ENCODE results near the gene PTH1R.
A peak's percentile ranks its signal among the peaks of the same experiment; 100 is the strongest.

Gene PTH1R

DNA sequence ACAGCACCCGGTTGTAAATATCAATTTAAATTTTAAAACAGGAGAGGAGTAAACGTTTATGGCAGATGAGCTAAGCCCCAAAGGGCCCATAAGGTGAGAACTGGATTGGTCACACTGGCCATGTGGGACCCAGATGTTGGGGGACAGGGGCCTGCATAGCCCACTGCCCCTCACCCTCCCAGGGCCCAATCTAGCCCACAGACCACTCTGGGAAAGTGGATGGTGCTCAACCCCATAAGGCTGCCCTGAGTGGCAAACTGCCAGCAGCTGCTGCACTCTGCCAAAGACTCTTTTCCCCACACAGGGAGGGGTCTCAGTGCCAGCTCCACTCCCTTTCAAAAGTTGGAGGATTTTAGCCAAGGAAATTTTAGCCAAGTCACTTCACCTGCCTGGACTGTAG is 56.6 kb downstream of the PTH1R start:
- DNase-seq: no peak

GRCh38 chr3:46934498-46935167 is 57.1 kb downstream of the PTH1R start:
- DNase-seq: no peak

DNA sequence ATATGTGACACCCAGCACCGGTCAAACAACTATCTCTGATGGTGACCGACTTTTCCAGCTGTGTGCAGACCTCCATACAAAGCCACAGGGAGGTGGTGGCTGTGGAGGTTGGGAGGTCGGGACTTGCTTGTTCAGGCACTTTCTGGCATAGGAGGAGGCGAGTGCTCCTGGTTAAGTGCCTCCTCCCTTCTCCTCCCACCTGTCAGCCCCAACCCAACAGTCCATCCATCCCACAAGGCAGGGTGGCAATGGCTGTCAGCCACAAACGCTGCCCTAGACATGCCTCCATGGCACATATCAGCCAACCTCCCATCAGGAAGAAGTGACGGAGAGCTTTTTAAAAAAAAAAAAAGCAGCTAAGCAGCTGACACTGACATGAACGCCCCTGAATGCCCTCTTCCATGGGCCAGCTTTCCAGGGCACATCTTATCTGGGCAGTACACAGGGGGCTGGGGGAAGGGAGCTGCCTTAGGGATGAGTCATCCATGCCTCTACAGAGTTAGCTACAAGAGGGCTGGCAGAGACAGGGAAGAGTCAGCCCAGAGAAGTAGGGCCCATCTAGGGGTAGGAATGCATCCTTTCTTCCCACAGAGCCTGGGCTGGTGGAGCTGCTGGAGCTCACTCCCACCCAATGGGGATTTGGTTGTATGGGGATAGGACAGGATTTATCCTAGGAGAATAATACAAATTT is 57.8 kb downstream of the PTH1R start:
- DNase-seq: peak; percentile 98

- DNase-seq: no peak
Observed at GRCh38 chr3:46935989-46936558, 58.6 kb downstream of the PTH1R start.

DNA sequence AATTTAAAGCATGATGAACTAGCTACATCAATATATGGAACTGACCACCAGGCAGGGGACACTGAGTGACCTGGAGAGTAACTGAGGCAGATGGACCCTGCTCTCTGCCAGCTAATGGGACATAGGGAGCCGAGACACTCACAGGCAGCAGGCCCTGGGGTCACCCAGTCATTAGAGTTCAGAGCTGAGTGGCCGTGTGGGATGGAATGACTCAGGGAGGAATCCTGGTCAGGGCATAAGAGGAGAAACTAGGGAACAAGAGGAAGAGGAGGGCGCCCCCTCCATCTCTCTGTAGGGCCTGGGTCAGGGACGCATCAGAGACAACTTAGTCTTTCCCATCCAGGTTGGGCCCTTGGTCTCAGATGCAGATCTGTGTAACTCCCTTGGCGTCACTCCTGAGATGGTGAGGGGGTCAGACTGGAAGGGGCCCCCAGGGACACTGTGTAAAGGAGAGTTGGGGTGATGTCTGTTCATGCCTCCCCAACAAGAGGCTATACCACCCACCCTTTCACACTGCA is 59.3 kb downstream of the PTH1R start:
- no peak for DNase-seq

GRCh38 chr3:46938118-46938517 is 60.6 kb downstream of the PTH1R start:
- DNase-seq: no peak

DNA sequence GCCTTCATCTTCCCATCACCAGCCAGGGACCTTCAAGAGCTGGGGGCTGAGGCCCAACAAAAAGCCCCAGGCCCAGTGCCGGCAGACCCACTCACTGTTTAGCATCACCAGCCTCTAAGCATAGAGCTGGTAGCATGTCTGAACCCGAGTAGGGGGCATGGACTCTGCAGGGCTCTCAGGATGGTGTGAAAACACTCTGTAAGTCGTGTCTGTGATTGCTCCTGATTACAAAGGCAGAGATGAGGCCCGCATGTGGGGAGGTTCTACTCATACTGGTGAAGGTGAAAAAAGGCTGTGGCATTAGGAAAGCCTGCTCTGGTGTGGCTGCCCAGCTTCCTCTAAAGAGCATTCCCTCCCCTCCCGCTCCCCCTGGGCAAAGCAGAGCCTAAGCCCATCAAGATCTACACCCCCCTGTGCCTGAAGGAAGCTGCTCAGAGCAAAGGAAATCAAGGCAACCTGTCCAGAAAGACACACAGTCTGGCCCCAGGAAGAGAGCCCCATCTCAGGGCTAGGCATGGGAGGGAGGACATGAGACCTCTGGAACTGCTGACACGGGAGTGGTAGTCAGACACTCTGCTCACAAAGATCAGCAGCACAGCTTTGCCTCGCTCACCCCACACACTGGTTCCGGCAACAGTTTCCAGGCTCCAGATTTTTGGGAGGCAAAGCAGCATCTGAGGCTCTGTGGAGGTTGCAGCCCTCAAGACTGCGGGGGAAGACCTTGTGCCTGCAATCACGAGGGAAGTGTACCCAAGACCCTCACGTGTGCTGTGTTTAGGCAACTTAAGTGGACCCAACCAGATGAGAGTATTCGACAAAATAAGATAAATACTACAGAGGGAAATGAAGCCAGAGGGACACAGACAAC is 62.3 kb downstream of the PTH1R start:
- DNase-seq: no peak

DNA sequence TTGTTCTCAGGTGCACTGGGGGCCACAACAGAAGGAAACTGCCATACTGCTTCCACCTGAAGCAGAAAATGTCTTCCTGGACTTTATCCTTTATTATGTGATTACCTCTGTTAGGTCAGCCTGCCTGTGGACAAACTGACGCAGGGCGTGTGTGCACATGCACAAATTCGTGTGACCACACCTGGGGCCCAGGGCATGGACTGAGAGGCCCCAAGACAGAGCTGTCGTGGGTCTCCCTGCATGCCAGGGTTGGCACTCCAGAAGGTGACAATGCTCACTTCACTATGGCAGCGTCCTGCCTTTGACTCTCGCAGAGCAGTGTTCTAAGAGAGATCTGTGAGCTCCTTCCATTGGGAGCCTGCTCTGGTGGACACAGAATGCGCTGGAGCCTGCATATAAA is 64.6 kb downstream of the PTH1R start:
- DNase-seq: no peak

- no peak for DNase-seq
Observed at GRCh38 chr3:46942481-46943236, 65.1 kb downstream of the PTH1R start.

DNA sequence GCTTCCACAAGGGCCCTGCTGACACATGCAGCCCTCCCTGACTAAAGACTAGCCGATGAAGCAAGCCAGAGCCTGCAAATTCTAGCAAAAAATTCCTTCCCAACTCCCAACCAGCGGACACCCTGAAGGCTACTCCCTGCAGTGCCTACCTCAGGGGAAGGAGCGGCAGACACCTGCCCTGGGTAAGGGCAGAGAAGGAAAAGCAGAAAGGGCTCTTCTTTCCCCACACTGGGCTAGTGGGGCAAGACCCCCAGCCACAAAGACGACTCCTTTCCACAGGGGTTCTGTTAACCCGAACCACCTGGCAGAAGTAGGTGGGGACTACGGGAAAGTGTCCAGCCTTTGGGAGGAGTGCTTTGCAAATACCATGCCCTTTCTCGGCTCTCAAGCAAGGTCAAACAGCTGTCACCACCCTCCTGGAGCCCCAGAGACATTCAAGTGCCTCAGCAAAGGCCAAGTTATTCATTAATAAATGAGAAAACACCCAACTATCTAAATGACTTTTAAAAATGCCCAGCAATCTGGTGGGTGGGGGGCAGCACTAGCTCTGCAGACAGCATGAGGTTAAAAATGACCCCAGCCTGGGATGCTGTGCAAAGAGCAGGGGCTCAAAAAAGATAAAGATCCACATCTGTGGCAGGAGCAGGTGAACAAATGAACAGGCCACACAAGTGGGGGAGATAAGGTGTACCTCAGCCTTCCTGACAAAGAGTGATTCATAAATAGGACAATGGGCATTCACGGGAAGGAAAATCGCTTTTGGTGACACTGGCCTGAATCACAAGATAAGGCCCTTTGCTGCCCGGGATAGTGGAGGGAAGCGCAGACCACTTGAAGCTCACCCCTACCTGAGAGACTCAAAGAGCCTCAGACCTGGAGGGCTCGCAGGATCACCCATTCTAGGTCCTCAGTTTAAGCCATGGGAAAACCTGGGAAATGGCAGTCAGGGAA is 66.0 kb downstream of the PTH1R start:
- no peak for DNase-seq

- DNase-seq: no peak
Observed at GRCh38 chr3:46944191-46944590, 66.7 kb downstream of the PTH1R start.

DNA sequence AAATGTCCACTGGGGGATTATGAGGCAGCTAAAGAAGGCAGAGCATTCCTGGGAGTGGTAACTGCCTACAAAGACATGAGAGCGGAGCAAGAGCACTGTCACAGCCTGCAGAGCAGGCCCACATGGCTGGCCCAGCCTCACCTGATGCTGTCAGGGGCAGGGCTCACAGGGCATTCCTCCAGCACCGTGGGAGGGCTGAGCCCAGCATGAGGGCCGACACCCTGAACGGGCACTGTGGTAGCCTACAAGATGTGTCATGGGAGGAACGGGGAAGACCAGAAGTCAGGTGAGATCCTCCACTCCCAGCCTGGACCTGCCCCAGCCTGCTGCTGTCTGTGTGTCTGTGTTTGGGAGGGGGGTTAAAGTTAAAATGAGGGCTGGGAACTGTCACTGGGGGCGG is 68.9 kb downstream of the PTH1R start:
- no peak for DNase-seq

DNA sequence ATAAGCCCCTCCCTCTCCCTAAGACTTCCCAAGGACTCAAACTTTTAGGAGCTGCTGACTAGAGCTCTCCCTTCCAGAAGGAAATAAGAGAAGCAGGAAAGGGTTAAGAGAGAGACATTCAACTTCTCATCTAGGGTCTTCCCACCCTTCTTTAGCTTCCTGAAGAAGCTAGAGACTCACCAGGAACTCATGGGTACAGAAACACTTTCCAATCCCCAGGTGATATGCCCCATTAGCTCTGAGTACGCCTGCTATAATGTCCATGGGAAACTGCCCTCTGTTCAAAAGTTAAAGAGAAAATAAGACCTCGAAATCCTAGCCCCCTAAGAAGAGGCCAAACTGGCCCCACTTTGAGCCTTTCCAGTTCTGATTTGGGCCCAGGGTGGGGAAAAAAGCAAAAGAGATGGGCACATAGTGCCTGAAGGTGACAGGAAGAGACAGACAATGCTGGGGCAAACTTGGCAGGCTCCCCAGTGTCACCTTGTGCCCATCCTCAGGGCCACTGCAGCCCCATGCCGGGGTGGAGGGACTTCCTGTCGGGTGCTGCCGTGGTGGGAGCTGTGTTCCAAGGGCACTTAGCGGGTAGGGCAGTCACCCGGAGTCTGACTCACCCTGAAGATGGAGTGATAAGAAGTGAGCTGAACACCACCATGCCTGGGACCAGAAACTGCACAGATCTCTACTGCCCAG is 69.5 kb downstream of the PTH1R start:
- peak; percentile 76 for DNase-seq

DNA sequence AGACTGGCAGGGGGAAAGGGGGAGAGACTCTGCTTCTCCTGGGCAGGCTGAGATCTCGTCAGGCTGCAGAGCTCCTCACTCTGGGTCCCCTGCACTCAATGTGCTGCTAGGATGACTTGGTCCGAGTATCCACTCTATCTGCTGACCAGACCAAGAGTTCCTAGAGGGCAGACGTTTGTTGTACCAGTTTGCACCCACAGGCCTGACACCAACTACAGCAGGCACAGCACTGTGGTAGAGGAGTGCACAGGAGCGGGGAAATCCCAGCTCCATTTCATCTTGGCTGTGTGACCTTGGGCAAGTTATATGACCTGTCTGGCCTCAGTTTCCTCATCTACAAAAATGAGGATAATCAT is 70.0 kb downstream of the PTH1R start:
- DNase-seq: no peak

- DNase-seq: peak; percentile 77
Observed at GRCh38 chr3:46947981-46948791, 70.7 kb downstream of the PTH1R start.

DNA sequence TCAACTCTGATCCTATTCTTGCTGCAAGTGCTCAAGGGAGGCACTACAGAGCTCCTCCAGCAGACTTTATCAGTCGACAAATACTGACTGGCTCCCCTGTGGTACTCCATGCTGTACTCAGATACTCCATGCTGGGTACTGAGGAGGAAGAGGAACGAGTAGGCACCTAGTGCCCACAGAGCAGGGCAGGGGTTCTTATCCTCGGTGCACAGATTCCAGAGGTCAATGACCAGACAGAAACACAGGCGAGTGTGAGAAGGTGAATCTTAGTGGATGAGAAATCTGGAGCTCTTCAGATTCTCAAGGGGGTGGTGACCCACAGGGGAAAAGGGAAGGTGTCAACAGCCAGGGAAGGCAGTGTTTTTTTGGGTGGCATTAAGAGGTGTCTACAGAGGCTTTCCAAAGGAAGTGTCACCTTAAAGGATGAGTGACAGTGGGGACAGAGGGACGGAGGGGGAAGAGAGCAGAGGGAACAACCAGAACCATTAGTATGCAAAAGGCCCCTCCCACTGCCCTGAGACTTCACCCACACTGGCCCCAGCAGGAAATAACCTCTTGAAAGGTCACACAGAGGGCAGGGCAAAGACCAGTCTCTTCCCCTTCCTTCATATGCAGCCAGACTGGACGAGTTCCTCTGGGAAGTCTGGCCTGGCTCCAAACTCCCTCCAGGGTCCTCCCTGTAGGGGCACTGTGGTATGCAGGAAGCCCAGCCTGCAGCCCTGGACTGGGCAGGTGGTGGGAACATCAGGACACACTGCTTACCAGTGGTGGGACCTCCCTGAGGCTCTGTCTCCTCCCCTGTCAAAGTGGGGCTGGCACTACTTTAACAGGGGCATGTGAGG is 71.5 kb downstream of the PTH1R start:
- DNase-seq: peak; percentile 76

GRCh38 chr3:46950177-46950576 is 72.7 kb downstream of the PTH1R start:
- no peak for DNase-seq

DNA sequence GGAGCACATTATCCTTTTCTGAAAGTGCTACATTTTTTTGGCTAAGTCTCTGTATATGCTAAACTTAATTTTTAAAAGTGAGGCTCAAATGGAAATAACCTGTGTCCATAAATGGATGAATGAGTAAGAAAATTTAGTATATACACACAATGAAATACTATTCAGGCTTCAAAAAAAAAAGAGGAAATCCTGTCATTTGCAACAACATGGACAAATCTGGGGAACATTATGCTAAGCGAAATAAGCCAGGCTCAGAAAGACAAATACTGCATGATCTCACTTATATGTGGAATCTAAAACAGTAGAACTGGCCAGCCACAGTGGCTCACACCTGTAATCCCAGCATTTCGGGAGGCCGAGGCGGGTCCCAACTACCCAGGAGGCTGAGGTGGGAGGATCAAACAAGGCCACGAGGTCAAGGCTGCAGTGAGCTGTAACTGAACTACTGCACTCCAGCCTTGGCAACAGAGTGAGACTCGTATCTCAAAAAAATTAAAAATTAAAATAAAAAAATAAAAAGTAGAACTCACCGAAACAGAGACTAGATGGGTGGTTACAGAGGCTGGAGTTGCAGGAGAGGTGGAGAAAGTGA is 73.2 kb downstream of the PTH1R start:
- DNase-seq: no peak
